C4-2B (cell line): ENCODE measurements around the gene PDK2.

Experiments
- ZFX ChIP-seq: fragments of 450-650 bp; IDR thresholded peaks from 2 replicates; pipeline ENCODE4 v1.6.1; 2017
- TF ChIP-seq, protein P1 (sequence below): fragments of 450-650 bp; conservative IDR thresholded peaks from 2 replicates; pipeline ENCODE4 v1.5.1; 2017; ENCODE audit warnings: mild to moderate bottlenecking

- TF ChIP-seq, protein P1, sequence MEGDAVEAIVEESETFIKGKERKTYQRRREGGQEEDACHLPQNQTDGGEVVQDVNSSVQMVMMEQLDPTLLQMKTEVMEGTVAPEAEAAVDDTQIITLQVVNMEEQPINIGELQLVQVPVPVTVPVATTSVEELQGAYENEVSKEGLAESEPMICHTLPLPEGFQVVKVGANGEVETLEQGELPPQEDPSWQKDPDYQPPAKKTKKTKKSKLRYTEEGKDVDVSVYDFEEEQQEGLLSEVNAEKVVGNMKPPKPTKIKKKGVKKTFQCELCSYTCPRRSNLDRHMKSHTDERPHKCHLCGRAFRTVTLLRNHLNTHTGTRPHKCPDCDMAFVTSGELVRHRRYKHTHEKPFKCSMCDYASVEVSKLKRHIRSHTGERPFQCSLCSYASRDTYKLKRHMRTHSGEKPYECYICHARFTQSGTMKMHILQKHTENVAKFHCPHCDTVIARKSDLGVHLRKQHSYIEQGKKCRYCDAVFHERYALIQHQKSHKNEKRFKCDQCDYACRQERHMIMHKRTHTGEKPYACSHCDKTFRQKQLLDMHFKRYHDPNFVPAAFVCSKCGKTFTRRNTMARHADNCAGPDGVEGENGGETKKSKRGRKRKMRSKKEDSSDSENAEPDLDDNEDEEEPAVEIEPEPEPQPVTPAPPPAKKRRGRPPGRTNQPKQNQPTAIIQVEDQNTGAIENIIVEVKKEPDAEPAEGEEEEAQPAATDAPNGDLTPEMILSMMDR = no peak
- TF ChIP-seq ZFX = no peak
Measured at GRCh38 chr17:50078430-50078829, 16.7 kb upstream of the PDK2 start.
